MCF 10A (cell line): ENCODE results near the gene CTSA. TPM values are rescaled to one million over a fixed set of nuclear protein-coding genes. Genes with fewer than 3 reads are reported as not detected.

Experiments used
- BruUV-seq: library from RNA; stranded (reverse); fragments of 400-500 nt; replicated peaks from 2 replicates; lab custom pipeline; 2021; lab: Mats Ljungman, UMichigan
- CTCF ChIA-PET: fragments of 300-600 bp; sonication (Branson Sonifier 250); formaldehyde crosslinking; extraction: SDS; loops from one replicate; lab custom pipeline; 2021; ENCODE audit warnings: antibody characterized with exemption, inconsistent platforms; lab: Yijun Ruan, JAX
- POLR2A ChIA-PET: fragments of 300-600, 350-650 bp; sonication (Branson Sonifier 250); formaldehyde crosslinking; extraction: SDS; loops from one replicate; lab custom pipeline; 2020; ENCODE audit warnings: antibody characterized with exemption, inconsistent platforms; lab: Yijun Ruan, JAX
- DNase-seq: peaks from one replicate; pipeline ENCODE4 v3.0.0-alpha.2; 2018; ENCODE audit not compliant: unreplicated experiment
- H3K27ac Mint-ChIP-seq: one replicate; pipeline ENCODE4 v1.8.0; 2022; ENCODE audit warnings: mild to moderate bottlenecking, low read depth, mixed read lengths; ENCODE audit not compliant: unreplicated experiment
- H3K27me3 Mint-ChIP-seq: one replicate; pipeline ENCODE4 v1.8.0; 2022; ENCODE audit warnings: mixed read lengths; ENCODE audit not compliant: insufficient read depth, unreplicated experiment
- H3K36me3 Mint-ChIP-seq: one replicate; pipeline ENCODE4 v1.8.0; 2022; ENCODE audit warnings: mild to moderate bottlenecking, moderate library complexity, mixed read lengths; ENCODE audit not compliant: insufficient read depth, unreplicated experiment
- H3K4me1 Mint-ChIP-seq: one replicate; pipeline ENCODE4 v1.8.0; 2022; ENCODE audit warnings: mixed read lengths; ENCODE audit not compliant: insufficient read depth, unreplicated experiment
- H3K4me3 Mint-ChIP-seq: one replicate; pipeline ENCODE4 v1.8.0; 2022; ENCODE audit warnings: mild to moderate bottlenecking, moderate library complexity, mixed read lengths; ENCODE audit not compliant: unreplicated experiment
- H3K9me3 Mint-ChIP-seq: one replicate; pipeline ENCODE4 v1.8.0; 2022; ENCODE audit warnings: mixed read lengths; ENCODE audit not compliant: unreplicated experiment
- intact Hi-C: fragments of 100-400 bp; cut with micrococcal nuclease; formaldehyde crosslinking; loops from 2 replicates; pipeline ENCODE4 v1.14.1; 2022
- total RNA-seq: library from RNA; stranded (reverse); gene quantifications from 2 replicates; pipeline ENCODE4 v1.2.3, GENCODE V29; 2022
- TF ChIP-seq, protein P1 (sequence below): fragments of 200-600 bp; IDR thresholded peaks from one replicate; pipeline ENCODE4 v1.8.0; 2022; ENCODE audit warnings: antibody characterized with exemption, mild to moderate bottlenecking; ENCODE audit not compliant: unreplicated experiment

The CTSA gene
- total RNA-seq, 1 experiment from 2014 or later, result 25.3 TPM

DNA sequence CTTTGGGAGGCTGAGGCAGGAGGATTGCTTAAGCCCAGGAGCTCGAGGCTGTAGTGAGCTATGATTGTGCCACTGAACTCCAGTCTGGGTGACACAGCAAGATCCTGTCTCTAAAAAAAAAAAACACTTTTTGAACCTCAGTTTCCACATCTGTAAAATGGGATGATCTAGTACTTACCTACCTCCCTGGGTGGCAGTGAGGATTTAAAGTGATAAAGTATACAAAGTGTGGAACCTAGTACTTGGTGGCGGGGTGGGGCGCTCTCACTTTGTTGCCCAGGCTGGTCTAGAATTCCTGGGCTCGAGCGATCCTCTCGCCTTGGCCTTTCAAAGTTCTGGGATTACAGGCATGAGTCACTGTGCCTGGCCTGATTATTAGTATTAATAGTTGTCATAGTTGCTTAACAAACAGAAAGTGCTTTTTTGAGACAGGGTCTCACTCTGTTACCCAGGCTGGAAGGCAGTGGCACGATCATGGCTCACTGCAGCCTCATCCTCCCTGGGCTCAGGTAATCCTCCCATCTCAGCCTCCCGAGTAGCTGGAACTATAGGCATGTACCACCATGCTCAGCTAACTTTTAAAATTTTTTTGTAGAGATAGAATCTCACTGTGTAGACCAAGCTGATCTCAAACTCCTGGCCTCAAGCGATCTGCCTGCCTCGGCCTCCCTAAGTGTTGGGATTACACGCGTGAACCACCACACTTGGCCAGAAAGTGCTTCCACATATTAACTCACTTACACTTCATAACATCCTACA lies 27.8 kb downstream of the CTSA start:
- Mint-ChIP-seq H3K36me3 (no peaks in the 10 kb centered on the region), H3K27ac (no peak overlapping the region), H3K27me3 (peaks cover 36% of the 10 kb centered on the region), H3K4me3 (no peak overlapping the region), H3K9me3 (no peaks in the 10 kb centered on the region), H3K4me1 (peaks cover 6% of the 10 kb centered on the region)
- BruUV-seq, result no TSS peak
- intact Hi-C loops, result no loop called here
- ChIA-PET POLR2A (interaction anchor here (1.1 to 3.2 kb wide), 5 partner anchors 9 to 81 kb away, joined by 3 to 20 read pairs (median 6); partner anchors contain the start of genes CTSA, NEURL2 and PCIF1), CTCF (interaction anchor here (0.6 to 1.1 kb wide), 4 partner anchors 13 to 471 kb away, joined by 3 to 4 read pairs (median 4); partner anchors contain the start of gene CTSA)
- TF ChIP-seq, protein P1, sequence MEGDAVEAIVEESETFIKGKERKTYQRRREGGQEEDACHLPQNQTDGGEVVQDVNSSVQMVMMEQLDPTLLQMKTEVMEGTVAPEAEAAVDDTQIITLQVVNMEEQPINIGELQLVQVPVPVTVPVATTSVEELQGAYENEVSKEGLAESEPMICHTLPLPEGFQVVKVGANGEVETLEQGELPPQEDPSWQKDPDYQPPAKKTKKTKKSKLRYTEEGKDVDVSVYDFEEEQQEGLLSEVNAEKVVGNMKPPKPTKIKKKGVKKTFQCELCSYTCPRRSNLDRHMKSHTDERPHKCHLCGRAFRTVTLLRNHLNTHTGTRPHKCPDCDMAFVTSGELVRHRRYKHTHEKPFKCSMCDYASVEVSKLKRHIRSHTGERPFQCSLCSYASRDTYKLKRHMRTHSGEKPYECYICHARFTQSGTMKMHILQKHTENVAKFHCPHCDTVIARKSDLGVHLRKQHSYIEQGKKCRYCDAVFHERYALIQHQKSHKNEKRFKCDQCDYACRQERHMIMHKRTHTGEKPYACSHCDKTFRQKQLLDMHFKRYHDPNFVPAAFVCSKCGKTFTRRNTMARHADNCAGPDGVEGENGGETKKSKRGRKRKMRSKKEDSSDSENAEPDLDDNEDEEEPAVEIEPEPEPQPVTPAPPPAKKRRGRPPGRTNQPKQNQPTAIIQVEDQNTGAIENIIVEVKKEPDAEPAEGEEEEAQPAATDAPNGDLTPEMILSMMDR, result no peak
- no peak for DNase-seq

DNA sequence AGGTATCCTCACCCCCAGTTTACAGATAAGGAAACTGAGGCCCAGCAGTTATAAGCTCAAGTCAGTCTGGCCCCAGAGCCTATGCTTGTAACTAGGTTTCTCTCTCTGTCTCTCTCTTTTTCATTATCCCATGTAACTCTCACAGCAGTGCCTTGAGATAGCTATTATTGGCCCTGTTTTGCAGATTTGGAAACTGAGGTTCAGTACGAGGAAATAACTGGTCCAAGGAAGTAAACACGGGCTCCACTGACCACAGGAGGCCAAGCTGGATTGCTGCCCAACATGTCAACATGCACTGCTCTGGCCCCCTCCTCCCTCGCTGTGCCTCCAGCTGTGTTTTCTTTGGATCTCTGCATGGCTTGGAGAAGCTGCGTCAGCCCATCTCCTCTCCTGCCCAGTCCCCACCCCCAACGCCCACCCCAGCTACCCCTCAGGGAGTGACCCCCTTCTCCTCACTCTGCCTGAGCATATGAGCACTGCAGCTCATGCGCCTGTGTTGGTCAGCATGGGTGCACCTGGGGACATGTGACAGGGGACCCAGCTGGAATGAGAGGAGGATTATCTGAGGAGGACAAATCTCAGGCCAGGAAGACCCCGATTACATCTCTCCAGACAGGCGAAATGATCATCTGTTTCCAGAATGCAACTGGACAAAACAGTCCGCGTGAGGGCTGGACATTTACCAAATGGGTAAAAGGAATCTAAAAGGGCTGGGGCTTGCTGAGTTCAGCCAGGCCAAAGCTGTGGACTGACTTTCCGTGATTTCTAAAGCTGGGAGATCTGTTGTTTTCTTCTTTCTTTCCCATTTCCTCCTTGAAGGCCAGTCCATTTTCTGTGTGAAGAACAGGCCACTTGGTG lies 28.6 kb downstream of the CTSA start:
- Mint-ChIP-seq H3K4me1 (peaks cover 11% of the 10 kb centered on the region), H3K27ac (no peak overlapping the region), H3K27me3 (peaks cover 36% of the 10 kb centered on the region), H3K4me3 (no peak overlapping the region), H3K36me3 (no peaks in the 10 kb centered on the region), H3K9me3 (no peaks in the 10 kb centered on the region)
- intact Hi-C loops, result no loop called here
- CTCF ChIA-PET, result interaction anchor here (0.6 to 2.0 kb wide), 4 partner anchors 14 to 470 kb away, joined by 3 to 7 read pairs (median 4); partner anchors contain the start of gene CTSA
- BruUV-seq, result no TSS peak
- no peak for DNase-seq
- TF ChIP-seq, protein P1, result no peak
- POLR2A ChIA-PET, result interaction anchor here (0.5 to 3.2 kb wide), 5 partner anchors 9 to 290 kb away, joined by 3 to 20 read pairs (median 6); partner anchors contain the start of genes CTSA, NEURL2, PCIF1 and WFDC10A

DNA sequence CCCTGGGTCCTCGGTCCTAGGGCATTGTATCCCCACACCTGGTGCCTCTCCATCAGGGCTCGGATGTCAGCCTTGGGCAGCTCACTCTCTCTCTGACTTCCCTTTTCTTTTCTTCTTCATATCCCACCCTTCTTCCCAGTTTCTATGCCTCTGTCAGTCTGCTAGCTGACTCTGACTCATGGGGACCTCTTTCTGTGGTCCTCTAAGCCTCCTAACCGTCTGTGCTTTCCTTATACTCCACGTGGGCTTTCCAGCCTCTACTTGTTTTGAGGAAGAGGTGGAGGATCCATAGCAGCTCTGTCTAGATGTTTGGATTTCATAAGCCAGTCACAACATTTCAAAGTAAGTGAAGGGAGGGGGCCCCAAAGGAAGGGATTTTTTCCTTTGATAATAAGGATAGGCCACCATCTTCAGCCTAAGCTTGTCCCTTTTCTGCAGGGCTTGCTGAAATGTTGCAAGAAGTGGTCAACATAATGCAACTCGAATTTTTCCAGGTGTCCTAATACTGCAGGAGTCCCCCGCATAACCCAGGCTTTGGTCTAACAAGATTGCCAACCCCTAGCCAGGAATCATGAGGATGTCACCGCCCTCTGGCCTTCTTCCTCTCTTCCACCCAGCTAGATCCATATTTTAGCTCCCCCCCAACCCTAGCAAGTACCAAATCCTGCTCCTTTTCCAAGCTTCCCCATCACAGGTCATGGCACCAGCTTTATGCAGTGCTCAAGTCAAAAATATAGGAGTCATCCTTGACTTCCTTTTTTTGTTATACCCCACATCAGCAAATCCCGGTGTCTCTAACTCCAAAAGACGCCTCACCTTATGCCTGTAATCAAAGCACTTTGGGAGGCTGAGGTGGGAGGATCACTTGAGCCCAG lies 29.6 kb downstream of the CTSA start:
- no TSS peak for BruUV-seq
- CTCF ChIA-PET, result interaction anchor here (0.6 to 2.0 kb wide), 2 partner anchors 10 to 28 kb away, joined by 3 to 7 read pairs; partner anchors contain the start of gene CTSA
- Mint-ChIP-seq H3K36me3 (no peaks in the 10 kb centered on the region), H3K4me3 (no peak overlapping the region), H3K27me3 (peaks cover 33% of the 10 kb centered on the region), H3K9me3 (no peaks in the 10 kb centered on the region), H3K27ac (no peak overlapping the region), H3K4me1 (peaks cover 11% of the 10 kb centered on the region)
- POLR2A ChIA-PET, result interaction anchor here (1.0 to 3.2 kb wide), 3 partner anchors 10 to 15 kb away, joined by 4 to 20 read pairs (median 6); partner anchors contain the start of gene PCIF1
- no peak for DNase-seq
- TF ChIP-seq, protein P1, result no peak
- intact Hi-C loops, result no loop called here
